ENCODE results near the gene DDX46.

The DDX46 gene

DNA sequence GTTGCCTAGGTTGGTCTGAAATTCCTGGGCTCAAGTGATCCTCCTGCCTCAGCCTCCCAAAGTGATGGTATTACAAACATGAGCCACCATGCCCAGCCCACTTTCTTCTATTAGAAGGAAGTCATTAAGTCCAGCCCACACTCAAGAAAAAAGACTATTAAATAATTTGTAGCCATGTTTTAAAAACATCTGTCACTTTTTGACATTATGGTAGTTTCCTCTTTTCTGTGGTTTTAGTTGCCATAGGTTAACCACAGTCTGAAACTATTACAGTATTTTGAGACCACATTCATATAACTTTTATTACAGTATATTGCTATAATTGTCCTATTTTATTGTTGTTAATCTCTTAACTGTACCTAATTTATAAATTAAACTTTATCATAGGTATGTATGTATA is 55.2 kb downstream of the DDX46 start:
- TF ChIP-seq, protein P1, sequence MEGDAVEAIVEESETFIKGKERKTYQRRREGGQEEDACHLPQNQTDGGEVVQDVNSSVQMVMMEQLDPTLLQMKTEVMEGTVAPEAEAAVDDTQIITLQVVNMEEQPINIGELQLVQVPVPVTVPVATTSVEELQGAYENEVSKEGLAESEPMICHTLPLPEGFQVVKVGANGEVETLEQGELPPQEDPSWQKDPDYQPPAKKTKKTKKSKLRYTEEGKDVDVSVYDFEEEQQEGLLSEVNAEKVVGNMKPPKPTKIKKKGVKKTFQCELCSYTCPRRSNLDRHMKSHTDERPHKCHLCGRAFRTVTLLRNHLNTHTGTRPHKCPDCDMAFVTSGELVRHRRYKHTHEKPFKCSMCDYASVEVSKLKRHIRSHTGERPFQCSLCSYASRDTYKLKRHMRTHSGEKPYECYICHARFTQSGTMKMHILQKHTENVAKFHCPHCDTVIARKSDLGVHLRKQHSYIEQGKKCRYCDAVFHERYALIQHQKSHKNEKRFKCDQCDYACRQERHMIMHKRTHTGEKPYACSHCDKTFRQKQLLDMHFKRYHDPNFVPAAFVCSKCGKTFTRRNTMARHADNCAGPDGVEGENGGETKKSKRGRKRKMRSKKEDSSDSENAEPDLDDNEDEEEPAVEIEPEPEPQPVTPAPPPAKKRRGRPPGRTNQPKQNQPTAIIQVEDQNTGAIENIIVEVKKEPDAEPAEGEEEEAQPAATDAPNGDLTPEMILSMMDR (IDR thresholded peaks at IDR 0.05; ENCODE audit: poor library complexity, severe bottlenecking), result no peak
- Histone ChIP-seq H3K27ac (ENCODE audit: poor library complexity, severe bottlenecking) (no peak overlapping the region), H3K27me3 (ENCODE audit: insufficient read depth, poor library complexity, severe bottlenecking) (no peaks in the 10 kb centered on the region), H3K36me3 (ENCODE audit: low read depth) (peaks cover 96% of the 10 kb centered on the region), H3K4me3 (ENCODE audit: severe bottlenecking) (no peak overlapping the region), H3K9me3 (ENCODE audit: severe bottlenecking) (no peaks in the 10 kb centered on the region), H3K4me1 (ENCODE audit: insufficient read depth, poor library complexity, severe bottlenecking) (no peaks in the 10 kb centered on the region)
- DNase-seq (ENCODE audit: low spot score), result no peak
- ATAC-seq (ENCODE audit: low read depth), result no peak

DNA sequence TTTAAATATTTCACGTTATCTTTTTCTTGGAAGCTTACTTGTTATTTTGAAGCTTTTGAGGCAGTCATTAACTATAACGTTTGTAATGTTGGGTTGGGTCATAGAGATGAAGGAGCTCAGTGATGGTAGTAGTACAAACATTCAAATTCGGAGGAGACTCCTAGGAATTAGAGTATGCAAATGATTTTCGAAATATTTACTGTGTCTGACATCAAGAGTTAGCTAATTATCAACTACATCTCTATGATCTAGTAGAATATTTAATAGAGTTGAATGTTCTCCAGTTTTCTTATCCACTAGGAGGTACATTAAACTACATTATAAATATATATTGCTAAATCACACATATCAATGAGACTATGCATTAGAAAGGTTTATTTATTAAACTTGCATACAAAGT is 58.4 kb downstream of the DDX46 start:
- no peak overlapping the region for H3K27ac ChIP-seq (ENCODE audit: poor library complexity, severe bottlenecking)
- no peak for DNase-seq (ENCODE audit: low spot score)
- ATAC-seq (ENCODE audit: low read depth), result no peak

GRCh38 chr5:134818776-134819175 is 60.2 kb downstream of the DDX46 start:
- Histone ChIP-seq H3K4me3 (ENCODE audit: severe bottlenecking) (no peak overlapping the region), H3K27me3 (ENCODE audit: insufficient read depth, poor library complexity, severe bottlenecking) (no peaks in the 10 kb centered on the region), H3K9me3 (ENCODE audit: severe bottlenecking) (no peaks in the 10 kb centered on the region), H3K4me1 (ENCODE audit: insufficient read depth, poor library complexity, severe bottlenecking) (no peaks in the 10 kb centered on the region), H3K36me3 (ENCODE audit: low read depth) (peaks cover 90% of the 10 kb centered on the region), H3K27ac (ENCODE audit: poor library complexity, severe bottlenecking) (no peak overlapping the region)
- ATAC-seq (ENCODE audit: low read depth) (no peak), DNase-seq (ENCODE audit: low spot score) (no peak)
- TF ChIP-seq, protein P1 (IDR thresholded peaks at IDR 0.05; ENCODE audit: poor library complexity, severe bottlenecking), result no peak

More for the DNA sequence above, 58.4 kb downstream of the DDX46 start:
- no peaks in the 10 kb centered on the region for H3K9me3 ChIP-seq (ENCODE audit: severe bottlenecking)
- H3K27me3 ChIP-seq (ENCODE audit: insufficient read depth, poor library complexity, severe bottlenecking), result no peaks in the 10 kb centered on the region
- TF ChIP-seq, protein P1 (IDR thresholded peaks at IDR 0.05; ENCODE audit: poor library complexity, severe bottlenecking), result no peak
- no peak overlapping the region for H3K4me3 ChIP-seq (ENCODE audit: severe bottlenecking)
- no peaks in the 10 kb centered on the region for H3K4me1 ChIP-seq (ENCODE audit: insufficient read depth, poor library complexity, severe bottlenecking)
- H3K36me3 ChIP-seq (ENCODE audit: low read depth), result peaks cover 90% of the 10 kb centered on the region

- ATAC-seq (ENCODE audit: low read depth), result no peak
- no peaks in the 10 kb centered on the region for H3K27me3 ChIP-seq (ENCODE audit: insufficient read depth, poor library complexity, severe bottlenecking)
- H3K4me3 ChIP-seq (ENCODE audit: severe bottlenecking), result no peak overlapping the region
- TF ChIP-seq, protein P1 (IDR thresholded peaks at IDR 0.05; ENCODE audit: poor library complexity, severe bottlenecking), result no peak
- H3K36me3 ChIP-seq (ENCODE audit: low read depth), result peaks cover 90% of the 10 kb centered on the region
- DNase-seq (ENCODE audit: low spot score), result no peak
- H3K27ac ChIP-seq (ENCODE audit: poor library complexity, severe bottlenecking), result no peak overlapping the region
- no peaks in the 10 kb centered on the region for H3K4me1 ChIP-seq (ENCODE audit: insufficient read depth, poor library complexity, severe bottlenecking)
- no peaks in the 10 kb centered on the region for H3K9me3 ChIP-seq (ENCODE audit: severe bottlenecking)
Measured at GRCh38 chr5:134819407-134819963, 60.9 kb downstream of the DDX46 start.

DNA sequence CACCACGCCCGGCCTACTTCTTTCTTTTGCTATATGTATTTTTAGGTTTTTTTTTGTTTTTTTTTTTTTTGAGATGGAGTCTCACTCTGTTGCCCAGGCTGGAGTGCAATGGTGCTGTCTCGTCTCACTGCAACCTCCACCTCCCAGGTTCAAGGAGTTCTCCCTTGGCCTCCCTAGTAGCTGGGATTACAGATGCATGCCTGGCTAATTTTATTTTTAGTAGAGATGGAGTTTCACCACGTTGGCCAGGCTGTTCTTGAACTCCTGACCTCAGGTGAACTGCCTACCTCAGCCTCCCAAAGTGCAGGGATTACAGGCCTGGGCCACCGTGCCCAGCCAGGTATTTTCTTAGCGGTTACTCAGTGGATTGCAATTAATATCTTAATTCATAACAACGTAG is 63.3 kb downstream of the DDX46 start:
- Histone ChIP-seq H3K36me3 (ENCODE audit: low read depth) (peaks cover 92% of the 10 kb centered on the region), H3K4me1 (ENCODE audit: insufficient read depth, poor library complexity, severe bottlenecking) (no peaks in the 10 kb centered on the region), H3K4me3 (ENCODE audit: severe bottlenecking) (no peak overlapping the region), H3K27me3 (ENCODE audit: insufficient read depth, poor library complexity, severe bottlenecking) (no peaks in the 10 kb centered on the region), H3K27ac (ENCODE audit: poor library complexity, severe bottlenecking) (no peak overlapping the region), H3K9me3 (ENCODE audit: severe bottlenecking) (no peaks in the 10 kb centered on the region)
- DNase-seq (ENCODE audit: low spot score), result no peak
- no peak for ATAC-seq (ENCODE audit: low read depth)
- TF ChIP-seq, protein P1 (IDR thresholded peaks at IDR 0.05; ENCODE audit: poor library complexity, severe bottlenecking), result no peak
